PC-3 (cell line): ENCODE results near the gene TMEM164. TPM values are rescaled to one million over a fixed set of nuclear protein-coding genes. Genes with fewer than 3 reads are reported as not detected.

Source experiments
- ATAC-seq: fragments of 200-7000 bp; cut with Tn5 transposase; 2 replicates; pipeline ENCODE4 v1.9.1; 2020; ENCODE audit warnings: mild to moderate bottlenecking, moderate library complexity
- BruUV-seq: library from RNA; stranded (reverse); fragments of 400-500 nt; replicated peaks from 2 replicates; lab custom pipeline; 2021; lab: Mats Ljungman, UMichigan
- CTCF ChIA-PET: fragments of 300-600 bp; sonication (Branson Sonifier 250); formaldehyde crosslinking; loops from one replicate; lab custom pipeline; 2022; ENCODE audit warnings: antibody characterized with exemption; lab: Charles Lee
- POLR2A ChIA-PET: fragments of 300-600 bp; sonication (Branson Sonifier 250); formaldehyde crosslinking; loops from one replicate; lab custom pipeline; 2022; ENCODE audit warnings: antibody characterized with exemption; ENCODE audit not compliant: unreplicated experiment; lab: Charles Lee
- DNase-seq: peaks from one replicate; pipeline ENCODE4 v3.0.0-alpha.2; 2015
- H2AFZ ChIP-seq: fragments of 300-600 bp; sonication (generic); 2 replicates; pipeline ENCODE4 v1.6.0; 2016; ENCODE audit warnings: antibody characterized with exemption, low read length
- H3F3A ChIP-seq: fragments of 300-600 bp; sonication (generic); one replicate; pipeline ENCODE4 v1.6.0; 2017; ENCODE audit warnings: antibody characterized with exemption, low read length, control low read depth, mild to moderate bottlenecking; ENCODE audit not compliant: unreplicated experiment
- H3K27ac ChIP-seq: fragments of 300-600 bp; sonication (generic); 2 replicates; pipeline ENCODE4 v1.5.1; 2016; ENCODE audit warnings: mild to moderate bottlenecking, low read length
- H3K27me3 ChIP-seq: fragments of 300-600 bp; sonication (generic); 2 replicates; pipeline ENCODE4 v1.6.1; 2016; ENCODE audit warnings: low read length, mixed read lengths
- H3K36me3 ChIP-seq: fragments of 300-600 bp; sonication (generic); 2 replicates; pipeline ENCODE4 v1.6.1; 2016; ENCODE audit warnings: low read depth, mixed run types, low read length, mixed read lengths
- H3K4me1 ChIP-seq: fragments of 300-600 bp; sonication (generic); 2 replicates; pipeline ENCODE4 v1.5.1; 2016; ENCODE audit warnings: low read length; ENCODE audit not compliant: insufficient read depth
- H3K4me2 ChIP-seq: fragments of 300-600 bp; sonication (generic); 2 replicates; pipeline ENCODE4 v1.6.0; 2016; ENCODE audit warnings: low read length
- H3K4me3 ChIP-seq: fragments of 300-600 bp; sonication (generic); 2 replicates; pipeline ENCODE4 v1.5.1; 2016; ENCODE audit warnings: mild to moderate bottlenecking, low read length, mixed read lengths
- H3K79me2 ChIP-seq: fragments of 300-600 bp; sonication (generic); 2 replicates; pipeline ENCODE4 v1.6.1; 2017; ENCODE audit warnings: low read length, mixed read lengths
- H3K9ac ChIP-seq: fragments of 300-600 bp; sonication (generic); 2 replicates; pipeline ENCODE4 v1.6.0; 2016; ENCODE audit warnings: mild to moderate bottlenecking, low read length
- H3K9me2 ChIP-seq: fragments of 300-600 bp; sonication (generic); replicated peaks from 2 replicates; pipeline ENCODE4 v1.6.1; 2016; ENCODE audit warnings: mixed run types, low read length, mixed read lengths
- H3K9me3 ChIP-seq: fragments of 300-600 bp; sonication (generic); 2 replicates; pipeline ENCODE4 v1.6.1; 2016; ENCODE audit warnings: low read length, mixed read lengths
- H4K20me1 ChIP-seq: fragments of 300-600 bp; sonication (generic); 2 replicates; pipeline ENCODE4 v1.6.1; 2016; ENCODE audit warnings: low read length, mixed read lengths
- EZH2 ChIP-seq: fragments of 300-600 bp; sonication (generic); IDR thresholded peaks from one replicate; pipeline ENCODE4 v1.6.1; 2017; ENCODE audit warnings: antibody characterized with exemption, mild to moderate bottlenecking, low read length; ENCODE audit not compliant: unreplicated experiment
- EZH2phosphoT487 ChIP-seq: fragments of 300-600 bp; sonication (generic); IDR thresholded peaks from 2 replicates; pipeline ENCODE4 v1.6.1; 2018; ENCODE audit warnings: mild to moderate bottlenecking, antibody characterized with exemption, low read length, borderline replicate concordance
- intact Hi-C: fragments of 100-400 bp; cut with micrococcal nuclease; formaldehyde crosslinking; loops from 2 replicates; pipeline ENCODE4 v1.9.0; 2023
- total RNA-seq: library from RNA; depleted of rRNA; stranded (reverse); fragments of >200 nt; gene quantifications from 2 replicates; pipeline ENCODE4 v1.2.3, GENCODE V29; 2014
- TF ChIP-seq, protein P1 (sequence below): fragments of 300-600 bp; sonication (generic); conservative IDR thresholded peaks from 2 replicates; pipeline ENCODE4 v1.5.1; 2017; ENCODE audit warnings: antibody characterized with exemption, low read depth, mild to moderate bottlenecking, low read length

Gene TMEM164
- total RNA-seq, 1 experiment from 2014 or later: 26.6 TPM

DNA sequence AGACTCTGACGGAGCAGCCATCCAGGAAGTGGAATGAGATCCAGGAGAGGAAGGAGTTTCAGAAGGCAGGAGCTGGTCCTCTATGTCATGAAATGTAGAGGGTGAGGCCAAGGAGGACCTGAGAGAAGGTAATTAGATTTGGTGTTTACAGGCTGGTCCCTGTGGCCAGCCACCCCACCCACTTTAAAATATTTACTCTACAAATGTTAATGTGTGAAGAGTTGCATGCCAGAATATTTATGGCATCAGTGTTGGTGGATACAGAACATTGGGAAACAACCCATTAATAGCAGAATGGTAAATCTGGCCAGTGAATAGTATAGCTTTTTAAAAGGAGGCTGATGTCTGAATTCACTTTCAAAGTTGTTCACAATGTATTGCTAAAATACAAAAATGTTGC is 17.6 kb downstream of the TMEM164 start:
- Histone ChIP-seq H3K36me3 (0 out of 2 replicates have a peak, but pooled peaks cover 3% of the 10 kb centered on the region), H3K4me1 (peaks cover 7% of the 10 kb centered on the region), H3K79me2 (no peaks in the 10 kb centered on the region), H2AFZ (no peak overlapping the region), H3K9ac (no peak overlapping the region), H3K4me2 (no peak overlapping the region), H3K4me3 (no peak overlapping the region), H3K9me3 (no peaks in the 10 kb centered on the region), H3K27ac (no peak overlapping the region), H3F3A (no peaks in the 10 kb centered on the region), H3K9me2 (no peaks in the 10 kb centered on the region), H4K20me1 (no peaks in the 10 kb centered on the region), H3K27me3 (no peaks in the 10 kb centered on the region)
- ATAC-seq (no peak), DNase-seq (no peak)
- TF ChIP-seq EZH2phosphoT487 (no peak), EZH2 (no peak)
- TF ChIP-seq, protein P1, sequence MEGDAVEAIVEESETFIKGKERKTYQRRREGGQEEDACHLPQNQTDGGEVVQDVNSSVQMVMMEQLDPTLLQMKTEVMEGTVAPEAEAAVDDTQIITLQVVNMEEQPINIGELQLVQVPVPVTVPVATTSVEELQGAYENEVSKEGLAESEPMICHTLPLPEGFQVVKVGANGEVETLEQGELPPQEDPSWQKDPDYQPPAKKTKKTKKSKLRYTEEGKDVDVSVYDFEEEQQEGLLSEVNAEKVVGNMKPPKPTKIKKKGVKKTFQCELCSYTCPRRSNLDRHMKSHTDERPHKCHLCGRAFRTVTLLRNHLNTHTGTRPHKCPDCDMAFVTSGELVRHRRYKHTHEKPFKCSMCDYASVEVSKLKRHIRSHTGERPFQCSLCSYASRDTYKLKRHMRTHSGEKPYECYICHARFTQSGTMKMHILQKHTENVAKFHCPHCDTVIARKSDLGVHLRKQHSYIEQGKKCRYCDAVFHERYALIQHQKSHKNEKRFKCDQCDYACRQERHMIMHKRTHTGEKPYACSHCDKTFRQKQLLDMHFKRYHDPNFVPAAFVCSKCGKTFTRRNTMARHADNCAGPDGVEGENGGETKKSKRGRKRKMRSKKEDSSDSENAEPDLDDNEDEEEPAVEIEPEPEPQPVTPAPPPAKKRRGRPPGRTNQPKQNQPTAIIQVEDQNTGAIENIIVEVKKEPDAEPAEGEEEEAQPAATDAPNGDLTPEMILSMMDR: no peak
- intact Hi-C loops: loop anchor here (10.0 kb wide), 1 partner anchor 104 kb away; no protein-coding TSS in a partner anchor
- ChIA-PET POLR2A (no interaction called here), CTCF (no interaction called here)
- BruUV-seq: no TSS peak

DNA sequence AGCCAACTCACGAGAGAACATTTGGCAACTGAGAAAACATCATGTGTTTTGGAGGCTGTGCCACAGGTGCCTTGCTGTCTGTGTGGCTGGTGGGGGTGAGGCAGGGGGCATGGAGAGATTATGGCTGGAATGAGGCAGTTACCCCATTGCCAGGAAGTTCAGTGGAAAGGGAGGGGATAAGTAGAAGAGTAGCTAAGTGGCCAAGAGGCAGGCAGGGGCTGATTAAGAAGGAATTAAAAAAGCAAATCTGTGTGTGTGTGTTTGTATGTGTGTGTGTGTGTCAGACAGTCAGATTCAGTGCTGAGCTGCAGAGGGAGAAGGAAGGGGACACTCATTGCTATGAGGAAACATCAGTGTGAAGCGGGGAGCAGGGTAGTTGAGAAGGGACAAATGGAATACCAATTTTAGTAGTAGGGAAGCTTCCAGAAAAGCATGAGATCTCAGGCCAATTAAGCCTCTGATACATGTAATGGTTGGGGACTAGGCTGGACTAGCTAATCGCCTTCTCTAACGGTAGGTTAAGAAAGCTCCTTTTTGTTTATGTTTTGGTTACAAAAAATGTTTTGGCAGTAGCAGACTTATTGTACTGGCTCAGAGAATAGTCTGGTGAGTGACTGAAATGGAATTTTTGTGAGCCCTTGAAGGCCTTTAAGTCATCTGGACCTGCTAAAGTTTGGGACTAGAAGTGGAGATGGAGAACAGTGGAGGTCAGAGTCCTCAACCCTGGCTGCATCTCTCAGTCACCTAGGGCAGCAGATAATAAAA is 18.5 kb downstream of the TMEM164 start:
- Histone ChIP-seq H2AFZ (no peak overlapping the region), H3K9me2 (no peaks in the 10 kb centered on the region), H3K36me3 (0 out of 2 replicates have a peak, but pooled peaks cover 3% of the 10 kb centered on the region), H3K9ac (no peak overlapping the region), H3K4me1 (peaks cover 16% of the 10 kb centered on the region), H3K79me2 (no peaks in the 10 kb centered on the region), H3F3A (no peaks in the 10 kb centered on the region), H3K27me3 (no peaks in the 10 kb centered on the region), H3K9me3 (no peaks in the 10 kb centered on the region), H3K4me3 (no peak overlapping the region), H3K4me2 (no peak overlapping the region), H4K20me1 (no peaks in the 10 kb centered on the region), H3K27ac (no peak overlapping the region)
- DNase-seq (no peak), ATAC-seq (no peak)
- intact Hi-C loops: loop anchor here (10.0 kb wide), 1 partner anchor 103 kb away; no protein-coding TSS in a partner anchor
- TF ChIP-seq, protein P1: no peak
- no peak for TF ChIP-seq EZH2phosphoT487
- no peak for TF ChIP-seq EZH2
- ChIA-PET POLR2A (no interaction called here), CTCF (no interaction called here)
- BruUV-seq: no TSS peak
